Thoracic aorta (tissue), 2 donors: Measurements from ENCODE around the gene UBE3D. TPM values are rescaled to one million over a fixed set of nuclear protein-coding genes. Genes with fewer than 3 reads are reported as not detected.

Experiments
- ATAC-seq: fragments of 150-250 bp; one replicate; pipeline ENCODE4 v1.8.0; 2017; ENCODE audit warnings: low read depth; ENCODE audit not compliant: insufficient number of reproducible peaks, low FRiP score
- DNase-seq: peaks from one replicate; pipeline ENCODE4 v3.0.0-alpha.2; 2020; ENCODE audit warnings: low spot score
- H3K27ac ChIP-seq, 2 donors: fragments of 200-600 bp; sonication (generic); 1 replicate in 1 of 2; 2 replicates in 1 of 2; pipeline ENCODE4 v1.5.1; 2016; ENCODE audit warnings: mild to moderate bottlenecking in 2 of 2, moderate library complexity in 2 of 2
- H3K27me3 ChIP-seq: fragments of 200-600 bp; sonication (generic); replicated peaks from 2 replicates; pipeline ENCODE4 v1.6.0; 2016; ENCODE audit warnings: mild to moderate bottlenecking; ENCODE audit not compliant: insufficient read depth
- H3K36me3 ChIP-seq: fragments of 200-600 bp; sonication (generic); one replicate; pipeline ENCODE4 v1.5.1; 2016
- H3K4me1 ChIP-seq, 2 donors: fragments of 200-600 bp; sonication (generic); 1 replicate in 1 of 2; 2 replicates in 1 of 2; pipeline versions ENCODE4 v1.5.1 to v1.6.0; 2016; ENCODE audit warnings: low read depth in 2 of 2, mild to moderate bottlenecking in 1 of 2; ENCODE audit not compliant: control insufficient read depth in 1 of 2
- H3K4me3 ChIP-seq: fragments of 200-600 bp; sonication (generic); 2 replicates; pipeline ENCODE4 v1.5.1; 2016; ENCODE audit warnings: mild to moderate bottlenecking
- H3K9me3 ChIP-seq: fragments of 200-600 bp; sonication (generic); 2 replicates; pipeline ENCODE4 v1.5.1; 2016
- CTCF ChIP-seq: fragments of 200-600 bp; sonication (generic); IDR thresholded peaks from one replicate; pipeline ENCODE4 v1.5.1; 2019; ENCODE audit warnings: antibody characterized with exemption
- total RNA-seq, 2 donors: library from RNA; depleted of rRNA; stranded (reverse); fragments of >200 nt; gene quantifications; one replicate each; pipeline versions ENCODE4 v1.1.0 to v1.2.3, GENCODE V29; 2016

The UBE3D gene
- total RNA-seq, 2 donors from 2014 or later, result 9.6 to 14.0 TPM

GRCh38 chr6:82988930-82989351 lies 76.7 kb downstream of the UBE3D start:
- H3K27ac ChIP-seq, result no peak overlapping the region
- ATAC-seq (no peak), DNase-seq (no peak)
- H3K9me3 ChIP-seq, result no peaks in the 10 kb centered on the region
- no peak overlapping the region for H3K4me3 ChIP-seq
- TF ChIP-seq CTCF, result no peak
- no peaks in the 10 kb centered on the region for H3K4me1 ChIP-seq
- no peaks in the 10 kb centered on the region for H3K27me3 ChIP-seq
- H3K36me3 ChIP-seq, result no peaks in the 10 kb centered on the region

- no peak for TF ChIP-seq CTCF
- Histone ChIP-seq H3K4me3 (no peak overlapping the region), H3K4me1 (no peaks in the 10 kb centered on the region), H3K9me3 (no peaks in the 10 kb centered on the region), H3K36me3 (no peaks in the 10 kb centered on the region), H3K27me3 (no peaks in the 10 kb centered on the region), H3K27ac (no peak overlapping the region)
- DNase-seq, result no peak
- ATAC-seq, result no peak
Observed at GRCh38 chr6:82987951-82988350, 77.7 kb downstream of the UBE3D start.

- H3K4me3 ChIP-seq, result no peak overlapping the region
Observed at GRCh38 chr6:82987416-82987815, 78.2 kb downstream of the UBE3D start.

GRCh38 chr6:82984720-82985119 lies 80.9 kb downstream of the UBE3D start:
- Histone ChIP-seq H3K27ac (no peak overlapping the region), H3K9me3 (no peaks in the 10 kb centered on the region), H3K4me1 (no peaks in the 10 kb centered on the region), H3K27me3 (no peaks in the 10 kb centered on the region), H3K36me3 (no peaks in the 10 kb centered on the region), H3K4me3 (no peak overlapping the region)
- TF ChIP-seq CTCF, result no peak
- ATAC-seq (no peak), DNase-seq (no peak)

More at GRCh38 chr6:82987416-82987815, 78.2 kb downstream of the UBE3D start:
- ATAC-seq (no peak), DNase-seq (no peak)
- Histone ChIP-seq H3K4me1 (no peaks in the 10 kb centered on the region), H3K27ac (no peak overlapping the region), H3K9me3 (no peaks in the 10 kb centered on the region), H3K27me3 (no peaks in the 10 kb centered on the region), H3K36me3 (no peaks in the 10 kb centered on the region)
- no peak for TF ChIP-seq CTCF

GRCh38 chr6:82980086-82980485 lies 85.6 kb downstream of the UBE3D start:
- Histone ChIP-seq H3K9me3 (no peaks in the 10 kb centered on the region), H3K27ac (no peak overlapping the region), H3K27me3 (no peaks in the 10 kb centered on the region), H3K4me1 (no peaks in the 10 kb centered on the region), H3K4me3 (no peak overlapping the region), H3K36me3 (no peaks in the 10 kb centered on the region)
- no peak for TF ChIP-seq CTCF
- DNase-seq, result no peak
- no peak for ATAC-seq
